HepG2 (cell line): ENCODE data around the gene USP10. TPM values are rescaled to one million over a fixed set of nuclear protein-coding genes. Genes with fewer than 3 reads are reported as not detected.

Source experiments
- BRD4 ChIP-seq: sonication (generic); formaldehyde crosslinking; IDR thresholded peaks from 2 replicates; pipeline ENCODE4 v1.4.0; 2020; ENCODE audit warnings: missing genetic modification reagents
- DMAP1 ChIP-seq: IDR thresholded peaks from 2 replicates; pipeline ENCODE4 v1.6.1; 2016
- HMGXB3 ChIP-seq: sonication (generic); formaldehyde crosslinking; IDR thresholded peaks from 2 replicates; pipeline ENCODE4 v1.4.0; 2020; ENCODE audit warnings: missing genetic modification reagents, borderline replicate concordance
- KDM1A ChIP-seq: IDR thresholded peaks from 2 replicates; pipeline ENCODE4 v1.6.1; 2016; ENCODE audit warnings: missing compliant biosample characterization
- KLF6 ChIP-seq: IDR thresholded peaks from 2 replicates; pipeline ENCODE4 v1.8.0; 2016; ENCODE audit warnings: missing biosample characterization, missing genetic modification reagents
- MAF1 ChIP-seq: sonication (generic); formaldehyde crosslinking; IDR thresholded peaks from 2 replicates; pipeline ENCODE4 v1.5.0; 2020; ENCODE audit warnings: missing genetic modification reagents, borderline replicate concordance
- MAFK ChIP-seq, 2 experiments: IDR thresholded peaks in 1 of 2; conservative IDR thresholded peaks in 1 of 2; 2 replicates each; pipeline ENCODE4 v1.6.1; 2011; ENCODE audit warnings: improper control_type of control experiment in 2 of 2, low read length in 2 of 2
- NFKBIZ ChIP-seq: IDR thresholded peaks from 2 replicates; pipeline ENCODE4 v1.6.1; 2018; ENCODE audit warnings: missing genetic modification reagents, missing compliant biosample characterization
- ONECUT2 ChIP-seq: sonication (generic); formaldehyde crosslinking; IDR thresholded peaks from 2 replicates; pipeline ENCODE4 v1.4.0; 2020; ENCODE audit warnings: missing genetic modification reagents
- SKI ChIP-seq: fragments of 450-650 bp; IDR thresholded peaks from one replicate; pipeline ENCODE4 v1.6.1; 2018; ENCODE audit warnings: mild to moderate bottlenecking; ENCODE audit not compliant: partially characterized antibody
- TBX3 ChIP-seq: fragments of 450-650 bp; IDR thresholded peaks from 2 replicates; pipeline ENCODE4 v1.6.1; 2017; ENCODE audit warnings: antibody characterized with exemption, mild to moderate bottlenecking, inconsistent platforms, borderline replicate concordance
- YEATS4 ChIP-seq: sonication (generic); formaldehyde crosslinking; IDR thresholded peaks from 2 replicates; pipeline ENCODE4 v1.4.0; 2020; ENCODE audit warnings: missing genetic modification reagents, borderline replicate concordance
- ZNF20 ChIP-seq: sonication (generic); formaldehyde crosslinking; IDR thresholded peaks from 2 replicates; pipeline ENCODE4 v1.4.0; 2020; ENCODE audit warnings: mild to moderate bottlenecking, moderate library complexity, missing genetic modification reagents
- ZNF274 ChIP-seq: sonication (generic); formaldehyde crosslinking; IDR thresholded peaks from 2 replicates; pipeline ENCODE4 v1.5.1; 2020; ENCODE audit warnings: mild to moderate bottlenecking, missing genetic modification reagents
- ZNF343 ChIP-seq: sonication (generic); formaldehyde crosslinking; IDR thresholded peaks from 2 replicates; pipeline ENCODE4 v1.4.0; 2020; ENCODE audit warnings: mild to moderate bottlenecking, missing genetic modification reagents
- ZNF543 ChIP-seq: sonication (generic); formaldehyde crosslinking; IDR thresholded peaks from 2 replicates; pipeline ENCODE4 v1.4.0; 2020; ENCODE audit warnings: mild to moderate bottlenecking, missing genetic modification reagents
- ZNF644 ChIP-seq: IDR thresholded peaks from 2 replicates; pipeline ENCODE4 v1.6.1; 2016; ENCODE audit warnings: low read depth
- ZNF687 ChIP-seq: sonication (generic); formaldehyde crosslinking; IDR thresholded peaks from 2 replicates; pipeline ENCODE4 v1.5.1; 2020; ENCODE audit warnings: mild to moderate bottlenecking, missing genetic modification reagents, moderate library complexity
- ZXDC ChIP-seq: sonication (generic); formaldehyde crosslinking; IDR thresholded peaks from 2 replicates; pipeline ENCODE4 v1.5.0; 2020; ENCODE audit warnings: mild to moderate bottlenecking, missing genetic modification reagents
- polyA plus RNA-seq, 8 experiments: library from polyadenylated mRNA; depleted of rRNA in 3 of 8; stranded (reverse) in 7 of 8; unstranded in 1 of 8; fragments of >200 nt; fragmentation: Illumina TruSeq in 4 of 8; extraction: Trizol in 4 of 8; gene quantifications; 2 replicates each; pipeline versions ENCODE4 v1.2.1 to v1.2.3, GENCODE V29; 2011 to 2016; ENCODE audit warnings: low read depth in 4 of 8, missing spikeins in 1 of 8, mixed read lengths in 1 of 8; ENCODE audit not compliant: insufficient read depth in 1 of 8
- total RNA-seq, 5 experiments: library from RNA; depleted of rRNA; stranded (reverse); fragments of >200 nt; fragmentation: Illumina TruSeq; extraction: Trizol; gene quantifications; 2 replicates each; pipeline ENCODE4 v1.2.3, GENCODE V29; 2016; ENCODE audit warnings: low read depth in 1 of 5

USP10 gene
- total and polyA plus RNA-seq, 2 of the 13 experiments (the other 11 are each of a cell fraction or from before 2014, with no cell fraction given) = 79.1 to 122 TPM

- no peak for TF ChIP-seq YEATS4
- no peak for TF ChIP-seq BRD4 (CRISPR knock-in tag)
- no peak for TF ChIP-seq ZNF343 (CRISPR knock-in tag)
- no peak for TF ChIP-seq SKI
- no peak for TF ChIP-seq ZXDC (CRISPR knock-in tag)
- no peak for TF ChIP-seq KLF6 (CRISPR knock-in tag)
- TF ChIP-seq NFKBIZ (CRISPR knock-in tag) = no peak
- no peak for TF ChIP-seq ZNF687
- TF ChIP-seq MAFK (conservative IDR thresholded peaks at IDR 0.05 in 1 of 2, IDR thresholded peaks at IDR 0.05 in 1 of 2; ENCODE audit: low read length in 2 of 2) = no peak
- TF ChIP-seq ZNF644 = peak; percentile 26; the same call in 1 of the 2 replicates
- TF ChIP-seq KDM1A = peak; percentile 76; the same call in 1 of the 2 replicates
- no peak for TF ChIP-seq ZNF543 (CRISPR knock-in tag)
- 0 out of 2 replicates have a peak, but pooled peaks have one; percentile 66 for TF ChIP-seq TBX3
- no peak for TF ChIP-seq DMAP1 (CRISPR knock-in tag)
- TF ChIP-seq ZNF274 (CRISPR knock-in tag) = no peak
- TF ChIP-seq MAF1 = no peak
- TF ChIP-seq HMGXB3 (CRISPR knock-in tag) = no peak
- no peak for TF ChIP-seq ZNF20 (CRISPR knock-in tag)
- TF ChIP-seq ONECUT2 (CRISPR knock-in tag) = no peak
These were observed 13.3 kb downstream of the USP10 start (continued) for GRCh38 chr16:84712801-84713775.
